ENCODE data around the gene IDH2. TPM values are rescaled to one million over a fixed set of nuclear protein-coding genes. Genes with fewer than 3 reads are reported as not detected.
A peak's percentile ranks its signal among the peaks of the same experiment; 100 is the strongest.

The IDH2 gene
- total RNA-seq, 3 donors from 2014 or later (not counting 1 experiment from before 2014, with no cell fraction given): 72.3 to 91.5 (median 81.0) TPM

GRCh38 chr15:90086868-90087268, 15.4 kb downstream of the IDH2 start:
- Mint-ChIP-seq H3K9me3 (no peaks in the 10 kb centered on the region), H3K36me3 (no peaks in the 10 kb centered on the region), H3K4me1 (peaks cover 8 to 15% of the 10 kb centered on the region in 2 donors), H3K27ac (peak overlapping the region; percentile 58 to 75), H3K27me3 (ENCODE audit: low read depth in 2 of 2) (no peaks in the 10 kb centered on the region), H3K4me3 (no peak overlapping the region)
- no peak overlapping the region for H3K27ac ChIP-seq (ENCODE audit: low read length)
- ATAC-seq: peak; percentile 76 to 92 (median 83)
- H3K4me3 ChIP-seq (ENCODE audit: low read length): no peak overlapping the region
- peaks cover 74% of the 10 kb centered on the region for H3K36me3 ChIP-seq (ENCODE audit: control insufficient read depth, insufficient read depth, low read length)
- 91% methylated on average over 7 of the region's 7 CpGs for WGBS (ENCODE audit: insufficient coverage)
- intact Hi-C loops (cut with micrococcal nuclease): loop anchor here (2.0 kb wide), 2 partner anchors 326 to 346 kb away; no protein-coding TSS in a partner anchor
- no peaks in the 10 kb centered on the region for H3K9me3 ChIP-seq (ENCODE audit: control insufficient read depth, insufficient read depth, low read length)
- H3K4me1 ChIP-seq (ENCODE audit: control insufficient read depth, insufficient read depth, low read length): peaks cover 5% of the 10 kb centered on the region
- peak; percentile 44 to 70 for DNase-seq
- peak; percentile 69 for TF ChIP-seq CTCF (IDR thresholded peaks at IDR 0.05)
- H3K27me3 ChIP-seq (ENCODE audit: control insufficient read depth, insufficient read depth, low read length): no peaks in the 10 kb centered on the region

GRCh38 chr15:90085565-90085964, 16.7 kb downstream of the IDH2 start:
- H3K9me3 Mint-ChIP-seq: no peaks in the 10 kb centered on the region
- TF ChIP-seq CTCF (IDR thresholded peaks at IDR 0.05): no peak
- no peak overlapping the region for H3K27ac Mint-ChIP-seq
- H3K4me3 ChIP-seq (ENCODE audit: low read length): no peak overlapping the region
- no peaks in the 10 kb centered on the region for H3K27me3 ChIP-seq (ENCODE audit: control insufficient read depth, insufficient read depth, low read length)
- no peak for DNase-seq
- peaks cover 5% of the 10 kb centered on the region for H3K4me1 ChIP-seq (ENCODE audit: control insufficient read depth, insufficient read depth, low read length)
- WGBS (ENCODE audit: insufficient coverage): 89% methylated on average over 3 of the region's 3 CpGs
- peaks cover 65% of the 10 kb centered on the region for H3K36me3 ChIP-seq (ENCODE audit: control insufficient read depth, insufficient read depth, low read length)
- H3K27me3 Mint-ChIP-seq (ENCODE audit: low read depth in 2 of 2): no peaks in the 10 kb centered on the region
- no peaks in the 10 kb centered on the region for H3K36me3 Mint-ChIP-seq
- H3K27ac ChIP-seq (ENCODE audit: low read length): no peak overlapping the region
- no peak for ATAC-seq
- H3K9me3 ChIP-seq (ENCODE audit: control insufficient read depth, insufficient read depth, low read length): no peaks in the 10 kb centered on the region
- H3K4me3 Mint-ChIP-seq: no peak overlapping the region
- intact Hi-C loops (cut with micrococcal nuclease): no loop called here
- peaks cover 8 to 13% of the 10 kb centered on the region in 2 donors for H3K4me1 Mint-ChIP-seq

- Mint-ChIP-seq H3K4me1 (peaks cover 8 to 11% of the 10 kb centered on the region in 2 donors), H3K27me3 (ENCODE audit: low read depth in 2 of 2) (no peaks in the 10 kb centered on the region), H3K4me3 (no peak overlapping the region), H3K27ac (no peak overlapping the region), H3K9me3 (no peaks in the 10 kb centered on the region), H3K36me3 (no peaks in the 10 kb centered on the region)
- intact Hi-C loops (cut with micrococcal nuclease): no loop called here
- no peaks in the 10 kb centered on the region for H3K9me3 ChIP-seq (ENCODE audit: control insufficient read depth, insufficient read depth, low read length)
- WGBS (ENCODE audit: insufficient coverage): 98% methylated on average over 18 of the region's 18 CpGs
- peaks cover 58% of the 10 kb centered on the region for H3K36me3 ChIP-seq (ENCODE audit: control insufficient read depth, insufficient read depth, low read length)
- H3K4me3 ChIP-seq (ENCODE audit: low read length): no peak overlapping the region
- H3K27me3 ChIP-seq (ENCODE audit: control insufficient read depth, insufficient read depth, low read length): no peaks in the 10 kb centered on the region
- peaks cover 5% of the 10 kb centered on the region for H3K4me1 ChIP-seq (ENCODE audit: control insufficient read depth, insufficient read depth, low read length)
- DNase-seq: no peak
- H3K27ac ChIP-seq (ENCODE audit: low read length): no peak overlapping the region
- TF ChIP-seq CTCF (IDR thresholded peaks at IDR 0.05): no peak
- ATAC-seq: no peak
These were observed 17.3 kb downstream of the IDH2 start for GRCh38 chr15:90084876-90085423.
